Activated CD4-positive, alpha-beta memory T cell treated with anti-CD3 and anti-CD28 coated beads, Interleukin-2, amount 10 ng/mL, durations not matched to agents 7 days and 5 days (primary cell): ENCODE results near the gene TSSK1B. TPM values are rescaled to one million over a fixed set of nuclear protein-coding genes. Genes with fewer than 3 reads are reported as not detected.
"Not testable (repeated sequence)": the region's sequence is repeated elsewhere in the genome, so short reads cannot be mapped to it uniquely, and the experiment has no call there.

Experiments
- CTCF ChIA-PET: fragments of 350-600 bp; sonication (Branson Sonifier 250); formaldehyde crosslinking; loops from one replicate; lab custom pipeline; 2021; ENCODE audit warnings: antibody characterized with exemption, inconsistent platforms; lab: Charles Lee
- POLR2A ChIA-PET: fragments of 350-600 bp; sonication (Branson Sonifier 250); formaldehyde crosslinking; loops from one replicate; lab custom pipeline; 2021; ENCODE audit warnings: antibody characterized with exemption; lab: Charles Lee
- DNase-seq: peaks from one replicate; pipeline ENCODE4 v3.0.0-alpha.2; 2020
- H3K27ac Mint-ChIP-seq: one replicate; pipeline ENCODE4 v1.8.0; 2021; ENCODE audit warnings: mild to moderate bottlenecking, mixed read lengths
- H3K27me3 Mint-ChIP-seq: one replicate; pipeline ENCODE4 v1.8.0; 2021; ENCODE audit warnings: mixed read lengths
- H3K36me3 Mint-ChIP-seq: one replicate; pipeline ENCODE4 v1.8.0; 2021; ENCODE audit warnings: low read depth, mixed read lengths
- H3K4me1 Mint-ChIP-seq: one replicate; pipeline ENCODE4 v1.8.0; 2021; ENCODE audit warnings: mixed read lengths
- H3K4me3 Mint-ChIP-seq: one replicate; pipeline ENCODE4 v1.8.0; 2021; ENCODE audit warnings: mild to moderate bottlenecking, mixed read lengths
- H3K9me3 Mint-ChIP-seq: one replicate; pipeline ENCODE4 v1.8.0; 2021; ENCODE audit warnings: mixed read lengths
- total RNA-seq, 2 experiments: library from RNA; stranded (reverse); gene quantifications; one replicate each; pipeline ENCODE4 v1.2.3, GENCODE V29; 2021

TSSK1B gene, protein sequence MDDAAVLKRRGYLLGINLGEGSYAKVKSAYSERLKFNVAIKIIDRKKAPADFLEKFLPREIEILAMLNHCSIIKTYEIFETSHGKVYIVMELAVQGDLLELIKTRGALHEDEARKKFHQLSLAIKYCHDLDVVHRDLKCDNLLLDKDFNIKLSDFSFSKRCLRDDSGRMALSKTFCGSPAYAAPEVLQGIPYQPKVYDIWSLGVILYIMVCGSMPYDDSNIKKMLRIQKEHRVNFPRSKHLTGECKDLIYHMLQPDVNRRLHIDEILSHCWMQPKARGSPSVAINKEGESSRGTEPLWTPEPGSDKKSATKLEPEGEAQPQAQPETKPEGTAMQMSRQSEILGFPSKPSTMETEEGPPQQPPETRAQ
- not detected for total RNA-seq

DNA sequence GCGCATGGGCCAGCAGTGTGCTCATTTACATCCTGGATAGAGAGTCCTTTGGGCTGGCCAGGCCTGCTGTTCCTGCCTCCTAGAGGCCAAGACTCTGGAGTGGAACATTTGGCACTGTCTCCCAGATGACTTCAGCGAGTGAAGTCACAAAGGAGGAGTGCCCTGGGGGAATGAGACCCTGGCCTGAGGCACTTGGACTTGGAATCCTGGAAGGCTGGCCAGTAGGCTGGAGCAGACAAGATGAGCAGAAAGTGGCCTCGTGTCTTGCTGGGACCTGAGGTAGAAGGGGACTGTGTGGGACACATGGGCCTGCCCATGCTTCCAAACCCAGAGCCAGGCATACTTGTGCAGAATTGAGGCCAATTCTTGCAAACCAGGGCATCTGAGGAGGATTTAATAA lies at the start of gene TSSK1B:
TSS of gene TSSK1B (minus strand) at position 101 of the 400 bp plus-strand sequence. CDS start 150 bp downstream, outside the sequence.
- DNase-seq: no peak
- Mint-ChIP-seq H3K4me1 (no peaks in the 10 kb centered on the region), H3K9me3 (no peaks in the 10 kb centered on the region), H3K36me3 (no peaks in the 10 kb centered on the region), H3K27me3 (peaks cover 5% of the 10 kb centered on the region), H3K4me3 (no peak within 1 kb of the TSS), H3K27ac (no peak within 1 kb of the TSS)
- ChIA-PET POLR2A (no interaction called here), CTCF (no interaction called here)

DNA sequence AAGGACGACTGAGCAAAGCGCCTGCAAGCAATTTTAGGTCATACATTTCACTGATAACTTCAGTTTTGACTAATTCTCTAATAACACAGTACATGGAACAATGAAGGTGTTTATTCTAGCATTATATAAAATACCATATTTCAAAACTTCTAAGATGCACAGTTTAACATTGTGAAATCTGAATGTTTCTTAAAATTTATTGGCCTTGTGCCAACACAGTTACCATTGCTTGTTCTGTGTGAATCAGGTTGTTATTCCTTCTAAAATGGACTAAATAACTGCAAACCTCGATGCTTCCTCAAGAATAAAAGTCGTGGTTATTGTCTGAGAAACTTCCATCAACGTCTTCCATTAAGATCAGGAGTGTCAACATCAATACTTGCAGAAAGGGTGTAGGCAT lies 45.5 kb upstream of the TSSK1B start:
- H3K27me3 Mint-ChIP-seq: peaks cover 45% of the 10 kb centered on the region
- ChIA-PET POLR2A (no interaction called here), CTCF (no interaction called here)
- H3K4me1 Mint-ChIP-seq: no peaks in the 10 kb centered on the region
- no peak for DNase-seq
- H3K36me3 Mint-ChIP-seq: no peaks in the 10 kb centered on the region
- H3K9me3 Mint-ChIP-seq: no peaks in the 10 kb centered on the region
- H3K4me3 Mint-ChIP-seq: no peak overlapping the region
- no peak overlapping the region for H3K27ac Mint-ChIP-seq

DNA sequence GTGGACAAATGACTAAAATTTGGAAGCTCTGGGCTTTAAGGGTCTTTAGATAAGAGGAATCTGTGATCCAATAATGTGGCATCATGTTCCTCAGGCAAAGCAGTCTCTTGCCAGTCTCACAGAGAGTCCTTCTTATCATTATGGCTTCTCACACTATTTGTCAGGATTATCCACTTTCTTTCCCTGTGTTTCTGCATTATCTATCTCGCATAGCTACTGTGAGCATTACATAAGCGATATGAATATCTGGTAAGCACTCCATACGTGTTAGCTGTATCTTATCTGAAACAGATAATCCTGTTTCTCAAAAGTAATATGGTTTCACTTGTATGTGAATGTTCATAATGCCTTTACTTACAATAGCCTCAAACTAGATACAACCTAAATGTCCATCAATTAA lies 43.9 kb upstream of the TSSK1B start:
- no peaks in the 10 kb centered on the region for H3K4me1 Mint-ChIP-seq
- H3K27me3 Mint-ChIP-seq: peaks cover 40% of the 10 kb centered on the region
- H3K36me3 Mint-ChIP-seq: no peaks in the 10 kb centered on the region
- POLR2A ChIA-PET: no interaction called here
- H3K27ac Mint-ChIP-seq: no peak overlapping the region
- DNase-seq: no peak
- H3K9me3 Mint-ChIP-seq: no peaks in the 10 kb centered on the region
- no peak overlapping the region for H3K4me3 Mint-ChIP-seq
- CTCF ChIA-PET: no interaction called here

DNA sequence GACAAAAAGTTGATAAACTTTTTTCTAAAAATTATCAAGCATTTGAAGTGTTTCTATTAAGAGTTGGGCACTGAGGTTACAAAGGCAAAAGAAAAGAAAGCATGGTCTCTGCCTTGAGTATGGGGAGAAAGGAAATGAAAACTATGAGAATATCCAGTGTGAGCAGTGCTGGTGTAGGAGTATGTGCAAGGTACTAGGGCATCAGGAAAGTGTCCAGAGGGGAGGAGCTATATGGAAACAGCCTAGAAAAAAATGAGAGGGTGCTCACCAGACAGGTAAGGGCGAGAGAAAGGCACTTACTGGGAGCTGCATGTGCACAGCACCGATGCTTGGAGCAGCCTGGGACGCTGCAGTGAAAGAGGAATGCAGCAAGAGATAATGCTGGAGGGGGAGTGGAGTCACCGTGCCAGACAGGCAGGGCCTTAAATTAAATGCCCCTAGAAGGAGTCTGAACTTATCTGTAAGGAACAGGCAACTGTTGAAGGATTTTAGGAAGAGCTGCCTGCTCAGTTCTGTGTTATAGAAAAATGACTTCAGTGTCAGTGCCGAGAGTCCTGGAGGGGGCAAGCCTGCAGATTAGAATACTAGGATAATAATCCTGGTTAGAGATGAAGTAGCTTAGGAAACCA lies 39.4 kb upstream of the TSSK1B start:
- CTCF ChIA-PET: no interaction called here

DNA sequence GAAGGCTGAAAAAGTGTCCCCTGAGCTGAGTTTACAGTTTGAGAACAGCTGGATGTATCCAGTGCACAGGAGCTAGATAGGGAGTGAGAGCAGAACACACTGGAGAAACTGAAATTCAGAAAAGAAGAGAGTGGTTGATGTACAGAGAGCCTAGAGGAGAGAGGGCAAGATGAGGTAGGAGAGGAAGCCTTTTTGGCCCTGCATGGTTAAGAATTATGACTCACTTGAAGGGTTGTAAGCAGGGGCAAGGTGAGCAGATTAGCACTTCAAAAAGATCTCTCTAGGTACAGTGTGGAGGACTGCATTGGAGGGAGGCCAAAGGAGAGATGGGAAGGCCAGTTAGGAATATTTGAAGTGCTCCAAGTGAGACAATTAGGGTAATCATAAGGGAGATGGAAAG lies 28.2 kb upstream of the TSSK1B start:
- Mint-ChIP-seq H3K27me3 (peaks cover 4% of the 10 kb centered on the region), H3K36me3 (no peaks in the 10 kb centered on the region), H3K4me1 (no peaks in the 10 kb centered on the region), H3K9me3 (no peaks in the 10 kb centered on the region), H3K27ac (no peak overlapping the region), H3K4me3 (no peak overlapping the region)
- CTCF ChIA-PET: no interaction called here
- POLR2A ChIA-PET: no interaction called here
- no peak for DNase-seq

More for the DNA sequence above, 39.4 kb upstream of the TSSK1B start:
- no peaks in the 10 kb centered on the region for H3K4me1 Mint-ChIP-seq
- no peak for DNase-seq
- H3K27ac Mint-ChIP-seq: no peak overlapping the region
- peaks cover 3% of the 10 kb centered on the region for H3K9me3 Mint-ChIP-seq
- no peaks in the 10 kb centered on the region for H3K36me3 Mint-ChIP-seq
- POLR2A ChIA-PET: no interaction called here
- no peak overlapping the region for H3K4me3 Mint-ChIP-seq
- peaks cover 36% of the 10 kb centered on the region for H3K27me3 Mint-ChIP-seq

DNA sequence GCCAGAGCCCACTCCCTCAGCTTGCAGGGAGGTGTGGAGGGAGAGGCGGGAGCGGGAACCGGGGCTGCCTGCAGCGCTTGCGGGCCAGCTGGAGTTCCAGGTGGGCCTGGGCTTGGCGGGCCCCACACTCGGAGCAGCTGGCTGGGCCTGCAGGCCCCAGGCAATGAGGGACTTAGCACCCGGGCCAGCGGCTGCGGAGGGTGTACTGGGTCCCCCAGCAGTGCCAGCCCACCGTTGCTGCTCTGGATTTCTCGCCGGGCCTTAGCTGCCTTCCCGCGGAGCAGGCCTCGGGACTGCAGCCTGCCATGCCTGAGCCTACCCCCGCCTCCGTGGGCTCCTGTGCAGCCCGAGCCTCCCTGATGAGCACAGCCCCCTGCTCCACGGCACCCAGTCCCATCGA lies 22.3 kb upstream of the TSSK1B start:
- H3K4me1 Mint-ChIP-seq, H3K9me3 Mint-ChIP-seq, POLR2A ChIA-PET, H3K36me3 Mint-ChIP-seq, H3K27me3 Mint-ChIP-seq, H3K27ac Mint-ChIP-seq, CTCF ChIA-PET, H3K4me3 Mint-ChIP-seq, DNase-seq: not testable (repeated sequence)

DNA sequence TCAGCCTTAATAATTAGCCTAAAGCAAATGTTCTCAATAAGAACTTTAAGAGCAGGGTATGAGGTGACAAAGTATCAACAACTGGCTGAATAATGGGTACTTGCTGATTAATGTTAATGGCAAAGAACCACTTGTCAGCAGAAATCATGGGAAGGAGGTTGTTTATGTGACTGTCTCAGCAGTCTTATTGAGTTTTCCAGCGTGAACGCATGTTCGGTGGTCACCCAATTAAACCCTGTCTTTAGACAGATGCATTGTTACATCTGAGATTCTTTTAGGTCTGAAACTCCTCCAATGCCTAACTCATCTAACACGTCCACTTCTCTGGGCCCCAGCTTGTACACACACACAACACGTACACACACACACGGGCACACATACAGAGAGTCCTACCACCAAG lies 18.2 kb upstream of the TSSK1B start:
- DNase-seq: no peak
- Mint-ChIP-seq H3K27me3 (peaks cover 11% of the 10 kb centered on the region), H3K9me3 (no peaks in the 10 kb centered on the region), H3K4me1 (peaks cover 10% of the 10 kb centered on the region), H3K36me3 (no peaks in the 10 kb centered on the region), H3K4me3 (no peak overlapping the region), H3K27ac (no peak overlapping the region)
- POLR2A ChIA-PET: no interaction called here
- CTCF ChIA-PET: no interaction called here

DNA sequence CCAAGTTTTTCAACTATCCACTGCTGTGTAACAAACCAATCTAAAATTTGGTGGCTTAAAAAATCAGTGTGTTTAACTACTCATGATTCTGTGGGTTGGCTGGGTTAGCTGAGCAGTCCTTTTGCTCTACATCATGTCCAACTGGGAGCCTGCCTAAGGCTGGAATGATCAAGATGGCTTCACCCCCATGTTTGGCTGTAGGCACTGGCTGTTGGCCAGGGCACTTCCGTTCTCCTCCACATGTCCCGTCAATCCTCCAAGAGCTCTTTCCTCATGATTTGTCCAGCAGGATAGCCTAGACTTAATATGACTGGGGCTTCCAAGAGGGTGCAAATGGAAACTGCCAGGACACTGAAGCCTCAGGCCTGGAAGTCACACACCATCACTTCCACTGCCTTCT lies 17.0 kb upstream of the TSSK1B start:
- Mint-ChIP-seq H3K4me1 (peaks cover 11% of the 10 kb centered on the region), H3K4me3 (no peak overlapping the region), H3K9me3 (no peaks in the 10 kb centered on the region), H3K27me3 (peaks cover 15% of the 10 kb centered on the region), H3K27ac (no peak overlapping the region), H3K36me3 (no peaks in the 10 kb centered on the region)
- ChIA-PET CTCF (no interaction called here), POLR2A (no interaction called here)
- DNase-seq: no peak

DNA sequence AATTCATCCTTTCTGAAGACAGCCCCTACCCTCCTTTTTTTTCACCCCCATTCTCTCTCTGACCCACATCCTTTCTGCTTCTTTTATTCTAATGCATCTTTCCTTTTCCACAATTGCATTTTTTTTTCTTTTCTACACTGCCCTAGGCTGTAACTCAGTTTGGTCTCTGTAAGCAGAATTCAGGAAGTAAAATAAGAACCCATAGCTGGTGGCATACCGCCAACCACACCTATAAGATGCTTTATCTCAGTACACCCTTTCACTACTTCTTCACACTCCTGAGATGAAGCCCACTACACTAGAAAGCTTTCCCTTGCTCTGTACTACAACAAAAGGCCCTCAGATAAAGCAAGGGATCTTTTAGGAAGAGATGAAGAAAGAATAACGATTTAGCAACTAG lies 16.1 kb upstream of the TSSK1B start:
- CTCF ChIA-PET: no interaction called here
- no peak for DNase-seq
- no peaks in the 10 kb centered on the region for H3K36me3 Mint-ChIP-seq
- H3K27ac Mint-ChIP-seq: no peak overlapping the region
- H3K27me3 Mint-ChIP-seq: peaks cover 21% of the 10 kb centered on the region
- H3K4me3 Mint-ChIP-seq: no peak overlapping the region
- peaks cover 13% of the 10 kb centered on the region for H3K4me1 Mint-ChIP-seq
- POLR2A ChIA-PET: no interaction called here
- H3K9me3 Mint-ChIP-seq: no peaks in the 10 kb centered on the region

DNA sequence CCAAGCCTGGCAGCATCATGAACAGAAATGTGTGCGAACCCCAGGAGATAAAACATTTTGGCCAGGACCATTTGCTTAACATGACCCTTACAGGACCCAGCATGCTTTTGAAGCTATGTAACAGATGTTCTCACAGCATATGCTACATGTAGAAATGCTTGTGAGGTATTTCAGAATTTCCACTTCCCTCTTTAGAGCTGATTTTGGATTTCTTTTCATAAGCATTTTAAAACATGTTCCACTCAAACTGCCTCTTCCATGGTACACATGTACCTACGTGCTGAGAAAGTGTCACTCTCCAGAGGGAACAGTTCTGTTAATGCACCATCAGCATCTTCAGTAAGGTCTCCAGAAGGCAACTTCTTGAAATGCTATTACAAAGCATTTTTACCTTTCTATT lies 15.7 kb upstream of the TSSK1B start:
- CTCF ChIA-PET: no interaction called here
- Mint-ChIP-seq H3K4me3 (no peak overlapping the region), H3K27me3 (peaks cover 21% of the 10 kb centered on the region), H3K27ac (no peak overlapping the region), H3K4me1 (peaks cover 13% of the 10 kb centered on the region), H3K9me3 (no peaks in the 10 kb centered on the region), H3K36me3 (no peaks in the 10 kb centered on the region)
- DNase-seq: no peak
- POLR2A ChIA-PET: no interaction called here

DNA sequence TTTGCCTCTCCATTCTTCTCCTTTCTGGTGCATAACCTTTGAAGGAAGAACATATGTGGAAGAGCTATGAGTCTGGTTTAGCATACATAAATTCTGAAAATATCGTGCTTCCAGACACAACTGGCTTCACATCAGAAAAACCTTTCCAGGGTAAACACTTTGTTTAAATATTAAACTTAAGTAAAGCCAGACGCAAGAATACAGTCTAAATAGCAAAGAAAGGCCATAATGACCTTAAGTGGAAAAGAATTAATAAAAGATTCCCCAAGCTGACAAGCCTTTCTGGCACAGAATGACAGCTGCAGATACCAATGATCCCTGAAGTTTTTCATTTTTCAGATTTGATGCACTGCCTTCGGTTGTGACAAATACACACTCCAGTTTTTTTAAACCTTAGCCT lies 13.5 kb upstream of the TSSK1B start:
- no peak overlapping the region for H3K27ac Mint-ChIP-seq
- H3K36me3 Mint-ChIP-seq: no peaks in the 10 kb centered on the region
- ChIA-PET POLR2A (no interaction called here), CTCF (no interaction called here)
- peaks cover 19% of the 10 kb centered on the region for H3K27me3 Mint-ChIP-seq
- DNase-seq: no peak
- peaks cover 13% of the 10 kb centered on the region for H3K4me1 Mint-ChIP-seq
- H3K9me3 Mint-ChIP-seq: no peaks in the 10 kb centered on the region
- H3K4me3 Mint-ChIP-seq: no peak overlapping the region

DNA sequence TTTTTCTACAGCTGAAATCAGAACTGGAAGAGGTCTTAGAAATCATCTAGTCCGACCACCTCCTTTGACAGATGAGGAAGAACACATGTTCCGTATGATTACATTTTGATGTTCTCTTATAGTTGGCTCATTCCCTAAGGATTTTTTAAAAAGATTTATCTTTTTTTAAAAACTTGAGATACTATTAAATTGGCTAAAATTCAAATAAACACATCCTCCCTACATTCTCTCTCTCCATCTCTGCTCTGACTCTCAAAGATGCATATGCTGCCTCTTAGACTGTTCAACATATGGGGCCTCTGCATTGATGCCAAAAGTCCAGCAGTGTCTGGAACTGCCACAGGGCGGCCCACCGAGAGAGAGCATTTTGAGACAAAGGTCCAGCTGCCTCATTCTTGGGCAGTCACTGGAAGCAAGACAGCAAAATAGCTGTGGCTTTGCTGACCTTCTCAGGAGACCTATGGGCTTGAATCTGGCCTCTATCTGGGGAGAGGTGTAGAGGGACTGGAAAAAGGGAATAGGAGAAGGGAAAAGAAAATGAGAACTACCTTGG lies 12.8 kb upstream of the TSSK1B start:
- H3K36me3 Mint-ChIP-seq: no peaks in the 10 kb centered on the region
- H3K27ac Mint-ChIP-seq: no peak overlapping the region
- peaks cover 13% of the 10 kb centered on the region for H3K4me1 Mint-ChIP-seq
- ChIA-PET CTCF (no interaction called here), POLR2A (no interaction called here)
- DNase-seq: no peak
- no peak overlapping the region for H3K4me3 Mint-ChIP-seq
- H3K27me3 Mint-ChIP-seq: peaks cover 24% of the 10 kb centered on the region
- H3K9me3 Mint-ChIP-seq: no peaks in the 10 kb centered on the region

DNA sequence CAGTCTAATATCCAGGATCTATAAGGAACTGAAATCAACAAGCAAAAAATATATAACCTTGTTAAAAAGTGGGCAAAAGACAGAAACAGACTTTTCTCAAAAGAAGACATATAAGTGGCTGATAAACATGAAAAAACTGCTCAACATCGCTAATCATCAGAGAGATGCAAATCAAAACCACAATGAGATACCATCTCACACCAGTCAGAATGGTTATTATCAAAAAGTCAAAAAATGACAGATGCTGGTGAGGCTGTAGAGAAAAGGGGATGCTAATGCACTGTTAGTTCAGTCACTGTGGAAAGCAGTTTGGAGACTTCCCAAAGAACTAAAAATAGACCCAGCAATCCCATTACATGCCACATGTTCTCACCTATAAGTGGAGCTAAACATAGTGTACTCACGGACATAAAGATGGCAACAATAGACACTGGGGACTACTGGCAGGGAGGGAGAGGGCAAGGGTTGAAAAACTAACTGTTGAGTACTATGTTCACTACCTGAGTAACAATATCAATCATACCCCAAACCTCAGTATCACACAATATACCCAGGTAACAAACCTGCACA lies 11.7 kb upstream of the TSSK1B start:
- peaks cover 13% of the 10 kb centered on the region for H3K4me1 Mint-ChIP-seq
- ChIA-PET POLR2A (no interaction called here), CTCF (no interaction called here)
- H3K27me3 Mint-ChIP-seq: peaks cover 26% of the 10 kb centered on the region
- H3K27ac Mint-ChIP-seq: no peak overlapping the region
- H3K36me3 Mint-ChIP-seq: no peaks in the 10 kb centered on the region
- no peak overlapping the region for H3K4me3 Mint-ChIP-seq
- H3K9me3 Mint-ChIP-seq: no peaks in the 10 kb centered on the region
- no peak for DNase-seq
